ENCODE data around the gene EPB41L4B.

DNA sequence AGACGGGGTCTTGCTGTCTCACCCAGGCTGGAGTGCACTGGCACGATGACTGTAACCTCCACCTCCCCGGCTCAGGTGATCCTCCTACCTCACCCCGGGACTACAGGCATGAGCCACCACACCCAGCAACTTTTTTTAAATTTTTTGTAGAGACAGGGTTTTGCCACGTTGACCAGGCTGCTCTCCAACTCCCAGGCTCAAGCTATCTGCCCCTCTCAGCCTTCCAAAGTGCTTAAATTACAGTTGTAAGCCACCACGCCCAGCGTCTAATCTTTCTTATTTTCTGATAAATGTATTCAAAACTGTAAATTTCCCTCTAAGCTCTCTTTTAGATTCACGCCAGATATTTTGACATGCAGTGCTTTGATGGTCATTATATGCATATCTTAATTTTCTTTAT, 164.2 kb downstream of the EPB41L4B start:
- TF ChIP-seq, protein P1, sequence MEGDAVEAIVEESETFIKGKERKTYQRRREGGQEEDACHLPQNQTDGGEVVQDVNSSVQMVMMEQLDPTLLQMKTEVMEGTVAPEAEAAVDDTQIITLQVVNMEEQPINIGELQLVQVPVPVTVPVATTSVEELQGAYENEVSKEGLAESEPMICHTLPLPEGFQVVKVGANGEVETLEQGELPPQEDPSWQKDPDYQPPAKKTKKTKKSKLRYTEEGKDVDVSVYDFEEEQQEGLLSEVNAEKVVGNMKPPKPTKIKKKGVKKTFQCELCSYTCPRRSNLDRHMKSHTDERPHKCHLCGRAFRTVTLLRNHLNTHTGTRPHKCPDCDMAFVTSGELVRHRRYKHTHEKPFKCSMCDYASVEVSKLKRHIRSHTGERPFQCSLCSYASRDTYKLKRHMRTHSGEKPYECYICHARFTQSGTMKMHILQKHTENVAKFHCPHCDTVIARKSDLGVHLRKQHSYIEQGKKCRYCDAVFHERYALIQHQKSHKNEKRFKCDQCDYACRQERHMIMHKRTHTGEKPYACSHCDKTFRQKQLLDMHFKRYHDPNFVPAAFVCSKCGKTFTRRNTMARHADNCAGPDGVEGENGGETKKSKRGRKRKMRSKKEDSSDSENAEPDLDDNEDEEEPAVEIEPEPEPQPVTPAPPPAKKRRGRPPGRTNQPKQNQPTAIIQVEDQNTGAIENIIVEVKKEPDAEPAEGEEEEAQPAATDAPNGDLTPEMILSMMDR (IDR thresholded peaks at IDR 0.05): no peak
- no peak for TF ChIP-seq POLR2A (IDR thresholded peaks at IDR 0.05)
